CD4-positive, alpha-beta T cell treated with Interleukin-10 for 1 hour (primary cell): ENCODE results near the gene PPP2R2B.
"Not testable (repeated sequence)": the region's sequence is repeated elsewhere in the genome, so short reads cannot be mapped to it uniquely, and the experiment has no call there.

Experiments
- DNase-seq: peaks from one replicate; pipeline ENCODE4 v3.0.0-alpha.2; 2020

PPP2R2B gene

GRCh38 chr5:146588331-146589027, 290.1 kb downstream of the PPP2R2B start:
- no peak for DNase-seq

- no peak for DNase-seq
Observed at GRCh38 chr5:146586752-146587151, 291.8 kb downstream of the PPP2R2B start.

- DNase-seq = no peak
Observed at GRCh38 chr5:146584750-146585149, 293.8 kb downstream of the PPP2R2B start.

DNA sequence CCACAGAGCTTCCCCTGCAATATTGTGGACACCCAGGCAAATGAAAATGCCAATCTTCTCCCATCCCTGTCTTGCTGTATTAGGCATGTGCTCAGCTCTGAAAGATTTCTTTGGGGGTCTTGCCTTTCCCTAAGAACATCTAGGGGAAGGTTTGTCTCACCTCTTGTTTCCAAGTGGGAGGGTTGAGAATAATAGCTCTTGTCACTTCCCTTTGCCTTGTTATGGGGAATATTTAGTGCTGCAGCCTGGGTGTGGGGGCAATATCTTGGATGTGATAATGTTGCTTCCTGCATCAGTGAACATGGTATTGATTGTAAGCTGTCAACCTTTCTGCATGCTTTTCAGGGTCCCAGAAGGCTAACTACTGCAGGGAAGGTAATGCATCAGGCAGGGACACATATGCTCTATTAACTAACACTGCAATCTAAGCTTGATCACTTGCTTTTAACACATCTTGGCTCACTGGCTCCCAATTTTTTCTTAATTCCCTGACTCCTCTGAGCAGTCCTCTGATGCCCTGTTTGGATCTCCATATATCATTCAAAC, 296.4 kb downstream of the PPP2R2B start:
- no peak for DNase-seq

DNA sequence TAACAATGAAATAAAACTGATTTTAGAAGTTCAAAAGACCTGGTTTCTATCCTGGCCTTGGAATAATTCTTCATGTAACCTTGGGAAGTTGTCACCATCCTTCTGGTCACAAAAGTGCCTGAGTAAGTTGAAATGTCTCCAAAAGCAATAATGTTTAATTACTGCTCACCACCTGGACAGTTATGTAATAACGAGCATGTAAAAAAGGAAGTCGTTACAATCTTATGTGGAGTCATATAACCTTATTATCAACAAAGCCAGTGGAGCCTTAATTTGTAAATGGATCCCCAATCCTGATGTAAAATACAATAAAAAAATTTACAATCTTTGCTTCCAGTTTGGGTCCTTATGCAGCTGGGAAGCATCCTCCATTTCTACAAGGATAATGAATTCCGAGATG, 298.3 kb downstream of the PPP2R2B start:
- no peak for DNase-seq

DNA sequence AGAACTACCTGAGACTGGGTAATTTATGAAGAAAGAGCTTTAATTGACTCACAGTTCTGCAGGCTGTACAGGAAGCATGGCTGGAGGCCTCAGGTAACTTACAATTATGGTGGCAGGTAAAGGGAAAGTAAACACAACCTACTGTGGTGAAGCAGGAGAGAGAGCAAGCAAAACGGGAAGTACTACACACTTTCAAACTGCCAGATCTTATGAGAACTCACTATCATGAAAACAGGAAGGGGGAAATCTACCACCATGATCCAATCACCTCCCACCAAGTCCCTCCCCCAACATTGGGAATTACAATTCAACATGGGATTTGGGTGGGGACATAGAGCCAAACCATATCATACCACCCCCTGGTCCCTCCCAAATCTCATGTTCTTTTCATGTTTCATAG, 303.8 kb downstream of the PPP2R2B start:
- DNase-seq = no peak

- DNase-seq = no peak
Observed at GRCh38 chr5:146568161-146568560, 310.4 kb downstream of the PPP2R2B start.

- peak; percentile 59 for DNase-seq
Observed at GRCh38 chr5:146565764-146566367, 312.7 kb downstream of the PPP2R2B start.

DNA sequence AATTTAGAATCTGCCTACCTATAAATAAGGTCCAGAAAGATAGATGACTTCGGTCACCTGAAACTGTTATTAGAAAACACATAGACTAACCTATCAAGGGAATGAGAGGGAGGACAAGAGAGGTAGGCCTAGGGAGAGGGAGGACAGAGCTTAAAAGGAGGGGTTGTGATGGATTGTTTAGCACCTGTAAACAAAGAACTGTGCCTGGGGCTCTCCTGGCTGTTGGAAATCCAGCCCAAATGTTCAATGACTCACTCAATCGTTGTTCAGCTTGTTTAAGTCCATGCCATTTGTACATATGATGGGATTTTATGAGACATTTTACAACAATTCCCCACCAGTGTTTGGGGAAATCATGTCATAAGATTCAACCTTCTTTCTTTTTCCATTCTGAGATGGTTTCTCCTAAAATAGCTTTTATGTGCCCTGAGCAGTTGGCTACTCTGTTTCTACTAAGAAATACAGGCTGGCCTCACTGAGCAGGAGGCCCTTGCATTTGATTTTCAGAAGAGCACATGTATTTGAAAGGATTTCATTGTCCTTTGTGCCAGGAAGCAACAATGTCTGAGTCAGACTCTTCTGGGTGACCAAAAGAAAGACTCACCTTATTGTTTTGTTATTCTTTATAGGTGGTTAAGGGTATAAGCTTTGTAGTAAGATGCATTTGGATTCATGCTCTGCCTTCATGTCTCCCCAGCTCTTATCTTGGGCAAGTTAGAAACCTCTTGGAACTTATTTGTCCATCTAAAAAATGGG, 314.4 kb downstream of the PPP2R2B start:
- DNase-seq = no peak

- DNase-seq = no peak
Observed at GRCh38 chr5:146562461-146562860, 316.1 kb downstream of the PPP2R2B start.

DNA sequence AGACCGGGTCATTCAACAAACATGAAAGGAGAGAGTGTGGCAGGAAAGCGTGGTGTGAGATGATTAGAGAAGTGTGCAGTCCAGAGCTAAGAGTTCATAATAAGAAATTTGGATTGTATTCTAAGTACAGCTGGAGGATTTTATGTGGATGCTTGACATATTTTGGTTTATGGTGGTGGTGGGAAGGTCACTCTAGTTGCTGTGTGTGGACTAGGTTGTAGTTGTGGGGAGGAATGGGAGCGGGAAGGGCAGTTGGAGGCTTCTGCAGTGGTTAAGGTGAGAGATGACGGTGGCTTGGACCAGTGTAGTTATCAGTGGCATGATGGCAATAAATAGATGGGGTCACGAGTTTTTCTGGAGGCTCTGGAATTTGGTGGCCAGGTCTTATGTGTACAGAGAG, 316.8 kb downstream of the PPP2R2B start:
- DNase-seq = no peak

GRCh38 chr5:146560205-146560812, 318.2 kb downstream of the PPP2R2B start:
- DNase-seq = no peak

GRCh38 chr5:146556884-146557283, 321.7 kb downstream of the PPP2R2B start:
- not testable (repeated sequence) for DNase-seq

DNA sequence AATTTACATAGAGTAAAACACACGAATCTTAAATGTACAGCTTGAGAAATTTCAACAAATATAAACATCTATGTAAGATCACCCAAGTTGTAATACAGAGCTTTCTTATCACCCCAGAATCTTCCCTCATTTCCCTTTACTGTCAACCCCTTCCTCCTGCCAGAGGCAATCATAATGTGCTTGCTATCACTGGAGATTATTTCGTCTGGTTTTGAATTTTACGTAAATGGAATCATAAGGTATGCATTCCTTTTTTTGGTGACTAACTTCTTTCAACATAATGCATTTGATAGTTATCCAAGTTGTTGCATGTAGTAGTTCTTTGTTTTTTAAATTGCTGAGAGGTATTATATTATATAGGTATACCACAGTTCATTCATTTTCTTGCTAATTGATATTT, 325.1 kb downstream of the PPP2R2B start:
- no peak for DNase-seq

- no peak for DNase-seq
Observed at GRCh38 chr5:146549615-146550014, 328.9 kb downstream of the PPP2R2B start.

GRCh38 chr5:146548781-146549449, 329.6 kb downstream of the PPP2R2B start:
- DNase-seq = no peak

- DNase-seq = no peak
Observed at GRCh38 chr5:146544232-146544631, 334.3 kb downstream of the PPP2R2B start.

DNA sequence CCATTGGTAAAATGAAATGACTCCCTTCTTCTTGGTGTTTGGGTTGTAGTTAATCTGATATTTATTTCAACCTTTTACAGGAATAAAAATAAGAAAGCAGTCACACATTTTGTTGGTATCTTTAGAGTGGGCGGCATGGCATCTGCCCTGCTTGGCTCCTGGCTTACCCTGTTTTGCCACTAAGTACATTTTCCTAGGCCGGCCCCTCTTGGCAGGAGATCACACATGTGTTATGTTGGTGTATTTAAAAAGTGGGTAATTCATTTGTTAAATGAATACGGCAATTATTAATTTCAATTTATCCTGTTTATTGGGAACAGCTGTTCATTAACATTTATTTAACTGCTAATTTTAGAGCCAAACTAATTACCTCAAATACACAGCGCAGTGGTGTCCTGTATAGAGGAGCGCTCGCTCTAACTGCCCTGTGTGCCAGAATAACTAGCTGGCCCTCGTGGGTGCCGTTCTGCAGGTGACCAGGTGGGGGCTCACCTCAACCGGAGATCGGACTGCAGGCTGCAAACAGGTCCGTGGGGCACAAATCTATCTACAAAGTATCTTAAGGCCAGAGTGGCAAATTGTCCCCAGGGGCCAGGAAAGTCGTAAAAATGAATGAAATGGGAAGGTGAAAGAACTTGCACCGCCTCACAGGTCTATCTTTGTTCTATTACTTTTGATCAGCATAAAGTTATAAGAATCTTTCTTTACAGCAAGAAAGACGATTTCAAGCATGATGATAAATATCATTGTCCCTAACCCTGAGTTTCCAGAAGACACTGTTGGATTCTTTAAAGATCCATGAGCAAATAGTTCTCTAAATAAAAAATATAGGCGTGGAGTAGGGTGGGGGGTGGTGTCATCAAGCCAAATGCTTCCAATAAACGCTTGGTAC, 336.4 kb downstream of the PPP2R2B start:
- DNase-seq = peak; percentile 65

GRCh38 chr5:146540414-146540813, 338.1 kb downstream of the PPP2R2B start:
- DNase-seq = no peak

- no peak for DNase-seq
Observed at GRCh38 chr5:146539973-146540372, 338.6 kb downstream of the PPP2R2B start.

DNA sequence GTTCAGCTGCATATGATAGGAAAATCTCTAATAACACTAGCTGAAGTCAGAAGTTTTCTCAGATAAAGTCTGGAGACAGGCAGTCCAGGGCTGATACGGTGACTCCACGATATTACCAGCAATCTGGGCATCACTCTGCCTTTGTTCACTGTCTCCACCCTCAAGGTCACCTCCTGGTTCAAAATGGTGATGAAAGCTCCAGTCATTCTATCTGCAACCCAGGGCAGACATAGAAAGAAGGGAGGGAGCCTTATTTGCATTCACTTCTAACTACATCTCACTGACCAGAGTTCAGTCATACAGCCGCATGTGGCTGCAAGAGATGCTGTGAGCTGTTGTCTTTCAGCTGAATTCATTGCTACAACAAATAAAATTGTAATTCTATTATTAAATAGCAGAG, 340.1 kb downstream of the PPP2R2B start:
- DNase-seq = no peak

GRCh38 chr5:146533882-146534281, 344.7 kb downstream of the PPP2R2B start:
- no peak for DNase-seq
